Breast epithelium (tissue), 4 donors: ENCODE measurements around the gene ADRA2B. TPM values are rescaled to one million over a fixed set of nuclear protein-coding genes. Genes with fewer than 3 reads are reported as not detected.

Experiments
- DNase-seq, 2 donors: peaks; one replicate each; pipeline ENCODE4 v3.0.0-alpha.2; 2019; ENCODE audit warnings: low spot score in 2 of 2
- H3K27ac ChIP-seq, 2 donors: fragments of 200-600 bp; sonication (generic) in 1 of 2; one replicate each; pipeline ENCODE4 v1.5.1; 2016 to 2019; ENCODE audit warnings: mild to moderate bottlenecking in 1 of 2
- H3K27me3 ChIP-seq, 2 donors: fragments of 200-600 bp; sonication (generic) in 1 of 2; one replicate each; pipeline versions ENCODE4 v1.5.1 to v1.6.0; 2017 to 2019; ENCODE audit warnings: control low read depth in 1 of 2, mild to moderate bottlenecking in 1 of 2
- H3K36me3 ChIP-seq: fragments of 200-600 bp; one replicate; pipeline ENCODE4 v1.5.1; 2019
- H3K4me1 ChIP-seq, 2 donors: fragments of 200-600 bp; sonication (generic); one replicate each; pipeline ENCODE4 v1.5.1; 2016 to 2019; ENCODE audit warnings: control low read depth in 1 of 2
- H3K4me3 ChIP-seq, 3 donors: fragments of 200-600 bp; sonication (generic); 1 replicate in 2 of 3; 2 replicates in 1 of 3; pipeline ENCODE4 v1.5.1; 2016 to 2019; ENCODE audit warnings: mild to moderate bottlenecking in 3 of 3, moderate library complexity in 2 of 3
- H3K9me3 ChIP-seq, 2 donors: fragments of 200-600 bp; sonication (generic) in 1 of 2; one replicate each; pipeline ENCODE4 v1.5.1; 2016 to 2019; ENCODE audit warnings: control low read depth in 1 of 2
- POLR2A ChIP-seq: fragments of 450-650 bp; IDR thresholded peaks from one replicate; pipeline ENCODE4 v1.6.1; 2016; ENCODE audit warnings: antibody characterized with exemption, mild to moderate bottlenecking, moderate library complexity
- POLR2AphosphoS5 ChIP-seq, 3 donors: sonication (generic); formaldehyde crosslinking; IDR thresholded peaks; one replicate each; pipeline ENCODE4 v1.6.1; 2017; ENCODE audit warnings: antibody characterized with exemption in 3 of 3
- intact Hi-C: fragments of 100-400 bp; cut with DNase I; formaldehyde crosslinking; loops from one replicate; pipeline ENCODE4 v1.15.1; 2023; ENCODE audit warnings: low total_unique reads
- total RNA-seq, 3 donors: library from RNA; depleted of rRNA; stranded (reverse); fragments of >200 nt; gene quantifications; one replicate each; pipeline ENCODE4 v1.1.0, GENCODE V29; 2016
- TF ChIP-seq, protein P1 (sequence below), 3 donors: fragments of 450-650 bp; IDR thresholded peaks; one replicate each; pipeline ENCODE4 v1.5.1; 2016 to 2017; ENCODE audit warnings: antibody characterized with exemption in 3 of 3, mild to moderate bottlenecking in 3 of 3, moderate library complexity in 3 of 3

The ADRA2B gene
- total RNA-seq, 3 donors from 2014 or later = 1.3 to 1.6 (median 1.4) TPM

DNA sequence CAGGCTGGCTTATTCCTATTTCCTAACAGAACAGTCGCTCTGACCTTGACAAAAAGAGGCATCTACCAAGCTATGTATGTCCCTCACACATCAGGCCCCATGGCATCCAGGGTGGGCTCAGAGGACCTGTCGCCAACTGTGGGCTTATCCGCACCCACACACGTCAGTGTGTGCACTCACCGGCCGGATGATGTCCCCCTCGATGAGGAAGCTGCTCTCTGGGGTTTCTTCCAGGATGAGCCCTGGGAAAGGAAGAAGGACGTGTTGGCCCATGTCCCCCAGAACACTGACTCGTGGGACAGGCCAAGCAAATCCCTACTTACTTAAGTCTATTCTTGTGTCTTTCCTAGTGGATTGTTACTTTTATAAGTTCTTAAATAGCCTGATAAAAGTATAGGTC lies 18.8 kb upstream of the ADRA2B start:
- DNase-seq = no peak
- no peaks in the 10 kb centered on the region for H3K4me1 ChIP-seq
- no peak overlapping the region for H3K4me3 ChIP-seq
- no peak for TF ChIP-seq POLR2AphosphoS5 (IDR thresholded peaks at IDR 0.05)
- no peaks in the 10 kb centered on the region for H3K9me3 ChIP-seq
- H3K27ac ChIP-seq = no peak overlapping the region
- H3K27me3 ChIP-seq = no peaks in the 10 kb centered on the region
- H3K36me3 ChIP-seq = no peaks in the 10 kb centered on the region
- intact Hi-C loops = no loop called here

DNA sequence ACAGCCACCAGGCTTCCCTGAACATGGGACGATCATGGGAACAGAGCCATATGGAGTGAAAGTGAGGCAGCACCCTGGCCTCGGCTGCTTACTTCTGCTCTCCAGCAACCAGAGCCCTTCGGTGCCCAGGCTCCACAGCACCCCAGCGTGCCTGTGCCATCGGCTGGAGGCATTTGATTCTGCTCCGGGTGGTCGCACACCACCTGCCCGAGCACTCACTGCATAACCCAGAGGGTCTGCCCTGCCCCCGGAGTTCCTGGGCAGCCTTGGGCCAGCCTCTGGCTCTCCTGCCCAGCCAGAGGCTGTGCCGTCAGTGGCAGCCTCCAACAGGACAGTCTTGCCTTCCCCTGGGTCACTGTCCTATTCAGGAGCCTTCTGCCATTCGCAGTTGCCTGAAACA lies 18.1 kb upstream of the ADRA2B start:
- H3K4me3 ChIP-seq = no peak overlapping the region
- TF ChIP-seq, protein P1, sequence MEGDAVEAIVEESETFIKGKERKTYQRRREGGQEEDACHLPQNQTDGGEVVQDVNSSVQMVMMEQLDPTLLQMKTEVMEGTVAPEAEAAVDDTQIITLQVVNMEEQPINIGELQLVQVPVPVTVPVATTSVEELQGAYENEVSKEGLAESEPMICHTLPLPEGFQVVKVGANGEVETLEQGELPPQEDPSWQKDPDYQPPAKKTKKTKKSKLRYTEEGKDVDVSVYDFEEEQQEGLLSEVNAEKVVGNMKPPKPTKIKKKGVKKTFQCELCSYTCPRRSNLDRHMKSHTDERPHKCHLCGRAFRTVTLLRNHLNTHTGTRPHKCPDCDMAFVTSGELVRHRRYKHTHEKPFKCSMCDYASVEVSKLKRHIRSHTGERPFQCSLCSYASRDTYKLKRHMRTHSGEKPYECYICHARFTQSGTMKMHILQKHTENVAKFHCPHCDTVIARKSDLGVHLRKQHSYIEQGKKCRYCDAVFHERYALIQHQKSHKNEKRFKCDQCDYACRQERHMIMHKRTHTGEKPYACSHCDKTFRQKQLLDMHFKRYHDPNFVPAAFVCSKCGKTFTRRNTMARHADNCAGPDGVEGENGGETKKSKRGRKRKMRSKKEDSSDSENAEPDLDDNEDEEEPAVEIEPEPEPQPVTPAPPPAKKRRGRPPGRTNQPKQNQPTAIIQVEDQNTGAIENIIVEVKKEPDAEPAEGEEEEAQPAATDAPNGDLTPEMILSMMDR (IDR thresholded peaks at IDR 0.05) = no peak
- TF ChIP-seq POLR2A = no peak
- no peak for TF ChIP-seq POLR2AphosphoS5 (IDR thresholded peaks at IDR 0.05)
- intact Hi-C loops = no loop called here

DNA sequence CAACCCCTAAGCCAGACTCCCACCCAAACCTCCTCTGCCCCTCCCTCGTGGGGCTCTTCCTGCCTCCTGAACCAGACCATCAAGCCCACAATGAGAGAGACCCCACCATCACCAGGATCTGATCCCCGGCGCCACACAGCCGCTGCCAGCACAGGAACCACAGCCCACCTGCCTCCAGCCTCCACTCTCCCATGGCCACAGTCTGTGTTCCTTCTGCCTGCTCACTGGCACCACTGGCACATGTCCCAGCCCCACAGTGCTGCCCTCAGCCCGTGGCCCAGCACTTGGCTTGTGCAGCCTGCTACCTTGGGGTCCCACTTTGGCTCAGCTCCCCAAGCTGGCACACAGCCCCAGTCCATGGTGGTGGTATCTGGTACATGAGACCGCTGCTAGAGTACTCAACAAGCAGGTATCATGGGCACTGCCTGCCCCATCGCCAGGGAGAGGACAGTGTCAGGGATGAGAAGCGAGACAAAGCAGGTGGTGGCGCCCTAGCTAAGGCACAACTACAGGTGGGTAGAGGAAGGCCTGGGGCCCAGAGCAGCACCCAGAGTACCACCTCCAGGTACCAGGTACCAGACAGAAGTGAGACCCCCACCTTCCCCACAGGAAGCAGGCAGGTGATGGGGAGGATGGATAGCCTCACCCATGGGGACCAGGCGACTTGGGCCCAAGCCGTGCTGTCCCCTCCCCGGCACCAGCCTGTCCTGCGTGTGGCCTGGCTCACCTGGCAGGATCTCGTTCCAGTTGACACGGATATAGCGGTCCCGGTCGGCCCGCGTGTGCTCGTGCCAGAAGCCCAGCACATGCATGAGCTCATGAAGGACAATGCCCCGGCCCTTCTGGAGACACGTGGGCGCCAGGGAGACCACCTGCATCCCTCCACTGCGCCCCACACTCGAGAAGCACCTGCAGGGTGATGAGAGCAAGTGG lies 15.7 kb upstream of the ADRA2B start:
- Histone ChIP-seq H3K4me3 (no peak overlapping the region), H3K27me3 (no peaks in the 10 kb centered on the region), H3K9me3 (no peaks in the 10 kb centered on the region), H3K27ac (no peak overlapping the region), H3K36me3 (no peaks in the 10 kb centered on the region), H3K4me1 (no peaks in the 10 kb centered on the region)
- TF ChIP-seq, protein P1 (IDR thresholded peaks at IDR 0.05) = no peak
- TF ChIP-seq POLR2A (no peak), POLR2AphosphoS5 (IDR thresholded peaks at IDR 0.05) (no peak)
- DNase-seq = no peak
- intact Hi-C loops = no loop called here

More for the DNA sequence above, 18.1 kb upstream of the ADRA2B start:
- no peak for DNase-seq
- no peaks in the 10 kb centered on the region for H3K9me3 ChIP-seq
- H3K27ac ChIP-seq = no peak overlapping the region
- H3K27me3 ChIP-seq = no peaks in the 10 kb centered on the region
- no peaks in the 10 kb centered on the region for H3K4me1 ChIP-seq
- H3K36me3 ChIP-seq = no peaks in the 10 kb centered on the region

DNA sequence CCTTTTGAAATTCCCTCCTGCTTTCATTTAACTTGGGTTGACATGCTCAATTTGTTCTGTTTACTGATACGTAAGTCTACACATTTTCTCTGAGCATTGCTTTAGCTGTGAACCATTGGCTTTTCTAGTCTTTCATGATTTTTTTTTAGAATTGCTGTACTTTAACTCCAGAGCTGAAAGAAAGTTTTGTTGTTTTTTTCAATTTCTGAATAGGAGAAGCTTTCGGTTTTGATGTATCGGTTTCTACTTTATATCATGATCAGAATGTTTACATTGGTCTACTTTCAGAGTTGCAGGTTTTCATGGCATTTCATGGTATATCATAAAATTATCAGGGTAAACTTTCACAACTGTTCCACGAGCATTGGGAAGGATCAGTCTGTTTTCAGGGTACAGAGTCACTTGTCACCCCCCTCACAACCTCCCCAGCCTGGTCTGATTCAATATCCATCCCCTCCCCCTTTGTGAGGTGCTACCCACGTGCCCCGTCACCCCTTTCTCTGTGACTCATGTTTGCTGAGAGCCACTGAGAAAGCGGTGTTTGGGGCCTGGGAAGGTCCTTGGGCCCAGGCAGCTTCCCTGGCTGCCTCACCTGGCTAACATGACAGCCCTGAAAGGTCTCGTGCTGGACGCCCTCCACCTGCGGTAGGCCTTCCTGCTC lies 14.9 kb upstream of the ADRA2B start:
- no peaks in the 10 kb centered on the region for H3K9me3 ChIP-seq
- no peaks in the 10 kb centered on the region for H3K4me1 ChIP-seq
- no peak for DNase-seq
- intact Hi-C loops = no loop called here
- H3K27ac ChIP-seq = no peak overlapping the region
- H3K27me3 ChIP-seq = no peaks in the 10 kb centered on the region
- TF ChIP-seq POLR2AphosphoS5 (IDR thresholded peaks at IDR 0.05) (no peak), POLR2A (no peak)
- TF ChIP-seq, protein P1 (IDR thresholded peaks at IDR 0.05) = no peak
- H3K36me3 ChIP-seq = no peaks in the 10 kb centered on the region
- no peak overlapping the region for H3K4me3 ChIP-seq

DNA sequence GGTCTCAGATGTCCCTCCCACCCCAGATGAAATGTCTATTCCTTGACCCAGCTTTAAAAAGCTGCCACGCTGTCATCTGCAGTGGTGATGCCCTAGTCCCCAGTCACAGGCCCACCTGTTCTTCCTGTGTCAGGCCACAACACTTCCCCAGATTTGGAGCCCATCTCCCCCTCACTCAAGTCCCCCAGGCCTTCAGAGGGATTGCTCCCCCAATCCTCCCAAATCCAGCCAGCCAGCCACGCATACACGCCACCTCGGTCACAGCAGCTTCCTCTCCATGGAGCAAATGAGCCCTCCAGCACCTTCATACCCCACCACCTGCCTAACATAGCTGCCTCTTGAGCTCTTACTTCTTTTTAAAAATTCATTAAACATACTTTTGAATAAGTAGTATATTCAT lies 14.1 kb upstream of the ADRA2B start:
- no peaks in the 10 kb centered on the region for H3K36me3 ChIP-seq
- H3K4me1 ChIP-seq = no peaks in the 10 kb centered on the region
- H3K4me3 ChIP-seq = no peak overlapping the region
- H3K27ac ChIP-seq = no peak overlapping the region
- no peak for DNase-seq
- no peaks in the 10 kb centered on the region for H3K27me3 ChIP-seq
- intact Hi-C loops = no loop called here
- TF ChIP-seq POLR2A (no peak), POLR2AphosphoS5 (IDR thresholded peaks at IDR 0.05) (no peak)
- TF ChIP-seq, protein P1 (IDR thresholded peaks at IDR 0.05) = no peak
- no peaks in the 10 kb centered on the region for H3K9me3 ChIP-seq
